SKM-1 treated with dmso at 0.1 percent for 144 hours (cell line): ENCODE measurements around the gene EVI5.

Source experiments
- DNase-seq: peaks from one replicate; lab custom pipeline; 2025; ENCODE audit not compliant: unreplicated experiment; lab: John Stamatoyannopoulos, UW

EVI5 gene

DNA sequence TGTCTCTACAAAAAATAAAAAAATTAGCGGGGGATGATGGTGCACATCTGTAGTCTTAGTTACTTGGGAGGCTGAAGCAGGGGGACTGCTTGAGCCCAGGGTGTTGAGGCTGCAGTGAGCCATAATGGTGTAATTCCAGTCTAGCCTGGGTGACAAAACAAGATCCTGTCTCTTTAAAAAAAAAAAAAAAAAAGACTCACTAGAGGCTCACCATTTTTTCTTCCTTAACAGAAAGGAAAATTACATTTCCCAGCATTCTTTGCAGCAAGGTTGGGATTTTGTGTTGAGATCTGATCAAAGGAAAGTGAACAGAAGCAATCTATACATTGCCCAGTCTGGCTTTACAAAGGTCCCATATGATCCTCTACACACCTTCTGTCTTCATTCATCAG, 319.7 kb downstream of the EVI5 start:
- no peak for DNase-seq

DNA sequence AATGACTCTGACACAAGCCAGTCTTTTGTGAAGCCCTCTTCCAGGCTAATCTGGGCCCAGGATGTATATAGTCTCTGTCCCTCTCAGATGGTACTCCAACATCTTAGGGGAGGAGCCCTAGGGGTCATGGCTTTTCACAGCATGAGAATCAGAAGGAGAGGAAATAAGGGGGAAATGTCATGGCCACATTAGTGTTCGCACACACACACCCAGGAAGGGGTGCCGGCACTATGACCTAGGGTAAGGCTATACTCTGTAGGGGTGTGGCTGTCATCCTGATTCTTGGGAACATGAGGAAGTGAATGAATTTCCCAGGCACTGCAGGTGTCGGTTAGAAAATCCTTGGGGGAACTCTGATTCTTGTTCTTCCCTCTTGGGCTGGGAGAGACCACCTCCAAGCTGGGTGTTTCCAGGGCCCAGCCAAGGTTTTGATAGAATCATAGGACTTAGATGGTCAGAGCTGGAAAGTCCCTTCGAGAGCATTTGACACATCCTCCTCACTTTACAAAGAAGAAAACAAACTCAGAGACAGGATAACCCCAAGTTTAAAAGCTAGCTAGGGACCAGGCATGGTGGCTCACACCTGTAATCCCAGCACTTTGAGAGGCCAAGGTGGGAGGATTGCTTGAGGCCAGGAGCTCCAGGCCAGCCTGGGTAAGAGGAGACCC, 320.2 kb downstream of the EVI5 start:
- no peak for DNase-seq

DNA sequence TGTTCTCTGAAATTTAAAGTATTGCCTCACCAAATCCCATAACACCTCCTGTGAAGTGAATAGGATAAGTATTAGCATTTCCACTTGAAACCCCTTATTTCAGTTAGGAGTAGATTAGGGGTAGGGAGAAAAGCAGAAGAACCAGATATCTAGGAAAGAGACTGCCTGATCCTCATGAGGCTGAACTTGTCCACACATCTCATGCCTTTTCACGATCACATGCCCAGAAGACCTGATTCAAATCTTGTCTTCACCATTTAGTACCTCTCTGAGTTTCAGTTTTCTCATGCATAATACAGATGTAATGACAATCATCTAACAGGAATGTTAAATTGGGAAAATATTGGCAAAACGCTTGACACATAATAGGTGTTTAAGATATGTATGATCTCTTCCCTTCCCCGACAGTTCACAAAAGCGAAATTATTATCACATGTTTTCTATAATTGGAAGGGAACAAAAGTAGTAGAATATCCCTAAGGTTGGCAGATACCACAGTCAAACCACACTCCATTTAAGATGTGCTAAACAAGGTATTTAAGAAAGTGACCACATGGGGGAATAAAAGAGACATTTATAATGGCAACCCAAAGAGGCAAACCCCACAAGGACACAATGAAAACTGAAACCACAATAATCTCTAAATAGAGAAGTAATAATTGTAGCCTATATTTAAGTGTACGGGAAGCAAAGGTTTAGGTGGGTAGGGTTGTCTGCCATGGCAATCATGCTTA, 323.4 kb downstream of the EVI5 start:
- peak; percentile 58 for DNase-seq

DNA sequence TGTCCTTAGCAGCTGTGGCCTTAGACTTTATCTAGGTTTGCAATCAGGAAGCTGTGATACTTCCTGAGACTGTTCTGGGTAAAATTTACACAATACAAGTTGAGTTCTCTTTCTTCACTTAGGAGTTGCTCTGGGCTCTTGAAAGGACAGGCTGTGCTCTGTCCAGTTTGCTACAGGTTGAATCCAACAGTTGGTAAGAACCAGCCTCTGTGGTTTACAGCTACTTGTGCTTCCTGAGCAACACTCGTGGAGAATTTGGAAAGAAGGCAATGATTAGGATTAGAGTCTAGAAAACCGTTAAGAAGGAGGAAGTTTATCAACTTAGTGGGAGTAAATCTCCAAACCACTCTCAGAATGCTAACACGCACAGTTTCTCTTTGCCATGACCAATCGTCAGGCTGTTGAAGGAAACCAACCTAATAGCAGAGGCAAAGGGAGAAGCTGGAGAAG, 325.0 kb downstream of the EVI5 start:
- peak; percentile 99 for DNase-seq
